ENCODE results near the gene DUSP16. TPM values are rescaled to one million over a fixed set of nuclear protein-coding genes. Genes with fewer than 3 reads are reported as not detected.

DUSP16 gene
- total RNA-seq, 1 experiment from 2014 or later: 51.9 TPM

DNA sequence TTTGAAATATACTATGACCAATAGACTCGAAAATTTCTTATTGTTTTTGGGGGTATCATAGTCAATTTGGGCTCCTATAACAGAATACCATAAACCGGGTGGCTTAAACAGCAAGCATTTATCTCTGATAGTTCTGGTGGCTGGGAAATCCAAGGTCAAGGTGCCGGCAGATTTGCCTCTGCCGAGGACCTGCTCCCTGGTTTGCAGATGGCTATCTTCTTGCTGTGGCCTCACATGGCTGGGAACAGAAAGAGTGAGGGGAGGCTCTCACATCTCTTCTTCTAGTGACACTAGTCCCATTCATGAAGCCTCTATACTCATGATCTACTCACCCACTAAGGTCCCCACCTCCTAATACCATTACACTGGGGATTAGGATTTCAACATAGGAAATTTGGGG, 135.1 kb downstream of the DUSP16 start:
- H3K36me3 Mint-ChIP-seq: peaks cover 14% of the 10 kb centered on the region
- TF ChIP-seq JAZF1 (CRISPR knock-in tag; IDR thresholded peaks at IDR 0.05) (no peak), TP53 (CRISPR knock-in tag; IDR thresholded peaks at IDR 0.05) (no peak), ZNF396 (CRISPR knock-in tag; IDR thresholded peaks at IDR 0.05; ENCODE audit: borderline replicate concordance) (no peak), ZBTB21 (CRISPR knock-in tag; IDR thresholded peaks at IDR 0.05; ENCODE audit: borderline replicate concordance) (no peak), RELA (CRISPR knock-in tag; IDR thresholded peaks at IDR 0.05; ENCODE audit: borderline replicate concordance) (no peak), ZNF423 (CRISPR knock-in tag; IDR thresholded peaks at IDR 0.05) (no peak), MYBL2 (CRISPR knock-in tag; IDR thresholded peaks at IDR 0.05) (no peak), EMX1 (CRISPR knock-in tag; IDR thresholded peaks at IDR 0.05) (no peak)
- TF ChIP-seq, protein P1, sequence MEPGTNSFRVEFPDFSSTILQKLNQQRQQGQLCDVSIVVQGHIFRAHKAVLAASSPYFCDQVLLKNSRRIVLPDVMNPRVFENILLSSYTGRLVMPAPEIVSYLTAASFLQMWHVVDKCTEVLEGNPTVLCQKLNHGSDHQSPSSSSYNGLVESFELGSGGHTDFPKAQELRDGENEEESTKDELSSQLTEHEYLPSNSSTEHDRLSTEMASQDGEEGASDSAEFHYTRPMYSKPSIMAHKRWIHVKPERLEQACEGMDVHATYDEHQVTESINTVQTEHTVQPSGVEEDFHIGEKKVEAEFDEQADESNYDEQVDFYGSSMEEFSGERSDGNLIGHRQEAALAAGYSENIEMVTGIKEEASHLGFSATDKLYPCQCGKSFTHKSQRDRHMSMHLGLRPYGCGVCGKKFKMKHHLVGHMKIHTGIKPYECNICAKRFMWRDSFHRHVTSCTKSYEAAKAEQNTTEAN (CRISPR knock-in tag; IDR thresholded peaks at IDR 0.05): no peak
- TF ChIP-seq, protein P2, sequence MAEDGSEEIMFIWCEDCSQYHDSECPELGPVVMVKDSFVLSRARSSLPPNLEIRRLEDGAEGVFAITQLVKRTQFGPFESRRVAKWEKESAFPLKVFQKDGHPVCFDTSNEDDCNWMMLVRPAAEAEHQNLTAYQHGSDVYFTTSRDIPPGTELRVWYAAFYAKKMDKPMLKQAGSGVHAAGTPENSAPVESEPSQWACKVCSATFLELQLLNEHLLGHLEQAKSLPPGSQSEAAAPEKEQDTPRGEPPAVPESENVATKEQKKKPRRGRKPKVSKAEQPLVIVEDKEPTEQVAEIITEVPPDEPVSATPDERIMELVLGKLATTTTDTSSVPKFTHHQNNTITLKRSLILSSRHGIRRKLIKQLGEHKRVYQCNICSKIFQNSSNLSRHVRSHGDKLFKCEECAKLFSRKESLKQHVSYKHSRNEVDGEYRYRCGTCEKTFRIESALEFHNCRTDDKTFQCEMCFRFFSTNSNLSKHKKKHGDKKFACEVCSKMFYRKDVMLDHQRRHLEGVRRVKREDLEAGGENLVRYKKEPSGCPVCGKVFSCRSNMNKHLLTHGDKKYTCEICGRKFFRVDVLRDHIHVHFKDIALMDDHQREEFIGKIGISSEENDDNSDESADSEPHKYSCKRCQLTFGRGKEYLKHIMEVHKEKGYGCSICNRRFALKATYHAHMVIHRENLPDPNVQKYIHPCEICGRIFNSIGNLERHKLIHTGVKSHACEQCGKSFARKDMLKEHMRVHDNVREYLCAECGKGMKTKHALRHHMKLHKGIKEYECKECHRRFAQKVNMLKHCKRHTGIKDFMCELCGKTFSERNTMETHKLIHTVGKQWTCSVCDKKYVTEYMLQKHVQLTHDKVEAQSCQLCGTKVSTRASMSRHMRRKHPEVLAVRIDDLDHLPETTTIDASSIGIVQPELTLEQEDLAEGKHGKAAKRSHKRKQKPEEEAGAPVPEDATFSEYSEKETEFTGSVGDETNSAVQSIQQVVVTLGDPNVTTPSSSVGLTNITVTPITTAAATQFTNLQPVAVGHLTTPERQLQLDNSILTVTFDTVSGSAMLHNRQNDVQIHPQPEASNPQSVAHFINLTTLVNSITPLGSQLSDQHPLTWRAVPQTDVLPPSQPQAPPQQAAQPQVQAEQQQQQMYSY (CRISPR knock-in tag; IDR thresholded peaks at IDR 0.05): no peak
- TF ChIP-seq, protein P3, sequence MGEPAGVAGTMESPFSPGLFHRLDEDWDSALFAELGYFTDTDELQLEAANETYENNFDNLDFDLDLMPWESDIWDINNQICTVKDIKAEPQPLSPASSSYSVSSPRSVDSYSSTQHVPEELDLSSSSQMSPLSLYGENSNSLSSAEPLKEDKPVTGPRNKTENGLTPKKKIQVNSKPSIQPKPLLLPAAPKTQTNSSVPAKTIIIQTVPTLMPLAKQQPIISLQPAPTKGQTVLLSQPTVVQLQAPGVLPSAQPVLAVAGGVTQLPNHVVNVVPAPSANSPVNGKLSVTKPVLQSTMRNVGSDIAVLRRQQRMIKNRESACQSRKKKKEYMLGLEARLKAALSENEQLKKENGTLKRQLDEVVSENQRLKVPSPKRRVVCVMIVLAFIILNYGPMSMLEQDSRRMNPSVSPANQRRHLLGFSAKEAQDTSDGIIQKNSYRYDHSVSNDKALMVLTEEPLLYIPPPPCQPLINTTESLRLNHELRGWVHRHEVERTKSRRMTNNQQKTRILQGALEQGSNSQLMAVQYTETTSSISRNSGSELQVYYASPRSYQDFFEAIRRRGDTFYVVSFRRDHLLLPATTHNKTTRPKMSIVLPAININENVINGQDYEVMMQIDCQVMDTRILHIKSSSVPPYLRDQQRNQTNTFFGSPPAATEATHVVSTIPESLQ (CRISPR knock-in tag; IDR thresholded peaks at IDR 0.05): no peak
- ATAC-seq: no peak
- ChIA-PET CTCF (no interaction called here), POLR2A (no interaction called here)
- H3K9me3 Mint-ChIP-seq: peaks cover 10% of the 10 kb centered on the region
- H3K27me3 Mint-ChIP-seq (ENCODE audit: low read depth): peaks cover 4% of the 10 kb centered on the region; the same call in 1 of the 2 replicates
- DNase-seq (ENCODE audit: low spot score): no peak
- H3K27ac Mint-ChIP-seq: no peak overlapping the region
- peaks cover 13% of the 10 kb centered on the region for H3K4me1 Mint-ChIP-seq
- no peak overlapping the region for H3K4me3 Mint-ChIP-seq

DNA sequence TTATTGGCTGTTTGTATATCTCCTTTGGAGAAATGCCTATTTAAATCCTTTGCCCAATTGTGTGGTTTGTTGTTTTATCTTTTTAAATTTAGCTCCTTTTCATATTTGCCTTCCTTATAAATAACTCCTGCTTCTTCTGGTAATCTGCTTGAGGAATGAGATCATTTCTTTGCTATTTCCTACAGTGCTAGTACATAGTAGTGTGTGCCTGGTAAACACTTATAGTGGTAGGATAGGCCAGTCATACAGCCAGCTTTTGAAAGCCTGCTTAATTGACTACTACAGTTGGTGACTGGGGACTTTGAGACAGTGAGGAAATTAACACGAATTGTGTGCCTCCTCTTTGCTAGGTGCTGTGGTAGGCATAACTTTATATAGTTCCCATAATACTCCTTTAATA, 137.0 kb downstream of the DUSP16 start:
- peaks cover 28% of the 10 kb centered on the region for H3K36me3 Mint-ChIP-seq
- H3K4me3 Mint-ChIP-seq: no peak overlapping the region
- H3K9me3 Mint-ChIP-seq: peaks cover 17% of the 10 kb centered on the region
- ChIA-PET CTCF (no interaction called here), POLR2A (no interaction called here)
- no peak for ATAC-seq
- peaks cover 4% of the 10 kb centered on the region; the same call in 1 of the 2 replicates for H3K27me3 Mint-ChIP-seq (ENCODE audit: low read depth)
- H3K4me1 Mint-ChIP-seq: peaks cover 13% of the 10 kb centered on the region
- H3K27ac Mint-ChIP-seq: no peak overlapping the region
- DNase-seq (ENCODE audit: low spot score): no peak
- TF ChIP-seq JUN (CRISPR knock-in tag; IDR thresholded peaks at IDR 0.05): no peak
- TF ChIP-seq, protein P3 (CRISPR knock-in tag; IDR thresholded peaks at IDR 0.05): no peak
- TF ChIP-seq, protein P4, sequence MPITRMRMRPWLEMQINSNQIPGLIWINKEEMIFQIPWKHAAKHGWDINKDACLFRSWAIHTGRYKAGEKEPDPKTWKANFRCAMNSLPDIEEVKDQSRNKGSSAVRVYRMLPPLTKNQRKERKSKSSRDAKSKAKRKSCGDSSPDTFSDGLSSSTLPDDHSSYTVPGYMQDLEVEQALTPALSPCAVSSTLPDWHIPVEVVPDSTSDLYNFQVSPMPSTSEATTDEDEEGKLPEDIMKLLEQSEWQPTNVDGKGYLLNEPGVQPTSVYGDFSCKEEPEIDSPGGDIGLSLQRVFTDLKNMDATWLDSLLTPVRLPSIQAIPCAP (CRISPR knock-in tag; IDR thresholded peaks at IDR 0.05): no peak
- no peak for TF ChIP-seq ZBTB21 (CRISPR knock-in tag; IDR thresholded peaks at IDR 0.05; ENCODE audit: borderline replicate concordance)
- TF ChIP-seq, protein P5, sequence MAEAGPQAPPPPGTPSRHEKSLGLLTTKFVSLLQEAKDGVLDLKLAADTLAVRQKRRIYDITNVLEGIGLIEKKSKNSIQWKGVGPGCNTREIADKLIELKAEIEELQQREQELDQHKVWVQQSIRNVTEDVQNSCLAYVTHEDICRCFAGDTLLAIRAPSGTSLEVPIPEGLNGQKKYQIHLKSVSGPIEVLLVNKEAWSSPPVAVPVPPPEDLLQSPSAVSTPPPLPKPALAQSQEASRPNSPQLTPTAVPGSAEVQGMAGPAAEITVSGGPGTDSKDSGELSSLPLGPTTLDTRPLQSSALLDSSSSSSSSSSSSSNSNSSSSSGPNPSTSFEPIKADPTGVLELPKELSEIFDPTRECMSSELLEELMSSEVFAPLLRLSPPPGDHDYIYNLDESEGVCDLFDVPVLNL (CRISPR knock-in tag; IDR thresholded peaks at IDR 0.05; ENCODE audit: borderline replicate concordance, low read depth): no peak
- no peak for TF ChIP-seq RELA (CRISPR knock-in tag; IDR thresholded peaks at IDR 0.05; ENCODE audit: borderline replicate concordance)
- TF ChIP-seq, protein P6, sequence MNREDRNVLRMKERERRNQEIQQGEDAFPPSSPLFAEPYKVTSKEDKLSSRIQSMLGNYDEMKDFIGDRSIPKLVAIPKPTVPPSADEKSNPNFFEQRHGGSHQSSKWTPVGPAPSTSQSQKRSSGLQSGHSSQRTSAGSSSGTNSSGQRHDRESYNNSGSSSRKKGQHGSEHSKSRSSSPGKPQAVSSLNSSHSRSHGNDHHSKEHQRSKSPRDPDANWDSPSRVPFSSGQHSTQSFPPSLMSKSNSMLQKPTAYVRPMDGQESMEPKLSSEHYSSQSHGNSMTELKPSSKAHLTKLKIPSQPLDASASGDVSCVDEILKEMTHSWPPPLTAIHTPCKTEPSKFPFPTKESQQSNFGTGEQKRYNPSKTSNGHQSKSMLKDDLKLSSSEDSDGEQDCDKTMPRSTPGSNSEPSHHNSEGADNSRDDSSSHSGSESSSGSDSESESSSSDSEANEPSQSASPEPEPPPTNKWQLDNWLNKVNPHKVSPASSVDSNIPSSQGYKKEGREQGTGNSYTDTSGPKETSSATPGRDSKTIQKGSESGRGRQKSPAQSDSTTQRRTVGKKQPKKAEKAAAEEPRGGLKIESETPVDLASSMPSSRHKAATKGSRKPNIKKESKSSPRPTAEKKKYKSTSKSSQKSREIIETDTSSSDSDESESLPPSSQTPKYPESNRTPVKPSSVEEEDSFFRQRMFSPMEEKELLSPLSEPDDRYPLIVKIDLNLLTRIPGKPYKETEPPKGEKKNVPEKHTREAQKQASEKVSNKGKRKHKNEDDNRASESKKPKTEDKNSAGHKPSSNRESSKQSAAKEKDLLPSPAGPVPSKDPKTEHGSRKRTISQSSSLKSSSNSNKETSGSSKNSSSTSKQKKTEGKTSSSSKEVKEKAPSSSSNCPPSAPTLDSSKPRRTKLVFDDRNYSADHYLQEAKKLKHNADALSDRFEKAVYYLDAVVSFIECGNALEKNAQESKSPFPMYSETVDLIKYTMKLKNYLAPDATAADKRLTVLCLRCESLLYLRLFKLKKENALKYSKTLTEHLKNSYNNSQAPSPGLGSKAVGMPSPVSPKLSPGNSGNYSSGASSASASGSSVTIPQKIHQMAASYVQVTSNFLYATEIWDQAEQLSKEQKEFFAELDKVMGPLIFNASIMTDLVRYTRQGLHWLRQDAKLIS (CRISPR knock-in tag; IDR thresholded peaks at IDR 0.05; ENCODE audit: borderline replicate concordance): no peak
- no peak for TF ChIP-seq ATF1 (CRISPR knock-in tag; IDR thresholded peaks at IDR 0.05)

Measured in WTC11 (cell line).